B cell (primary cell): ENCODE results near the gene DNAH12. TPM values are rescaled to one million over a fixed set of nuclear protein-coding genes. Genes with fewer than 3 reads are reported as not detected.

Source experiments
- ATAC-seq: fragments of 200-7000 bp; cut with Tn5 transposase; one replicate; pipeline ENCODE4 v1.10.0; 2021; ENCODE audit warnings: low read depth, mild to moderate bottlenecking, moderate number of reproducible peaks, moderate library complexity
- CTCF ChIA-PET: fragments of 350-600 bp; sonication (Branson Sonifier 250); formaldehyde crosslinking; loops from one replicate; lab custom pipeline; 2021; ENCODE audit warnings: antibody characterized with exemption, inconsistent platforms; lab: Charles Lee
- POLR2A ChIA-PET: fragments of 350-600 bp; sonication (Branson Sonifier 250); formaldehyde crosslinking; loops from one replicate; lab custom pipeline; 2021; ENCODE audit warnings: antibody characterized with exemption; lab: Charles Lee
- DNase-seq: peaks from one replicate; pipeline ENCODE4 v3.0.0; 2013
- H2AFZ ChIP-seq: 2 replicates; pipeline ENCODE4 v1.6.1; 2012; ENCODE audit warnings: mild to moderate bottlenecking, low read depth, low read length; ENCODE audit not compliant: insufficient read depth, poor library complexity, severe bottlenecking
- H3K27ac ChIP-seq, 2 donors: 1 replicate in 1 of 2; 2 replicates in 1 of 2; pipeline ENCODE4 v1.5.1; 2012 to 2013; ENCODE audit warnings: low read length in 2 of 2, mild to moderate bottlenecking in 2 of 2, moderate library complexity in 1 of 2
- H3K27me3 ChIP-seq, 4 experiments: fragments of 200-600 bp in 1 of 4; sonication (generic) in 1 of 4; replicated peaks in 1 of 4; 1 replicate in 2 of 4; 2 replicates in 2 of 4; pipeline versions ENCODE4 v1.6.1 to v1.7.0; 2013 to 2016; ENCODE audit warnings: low read length in 3 of 4, mild to moderate bottlenecking in 2 of 4, mixed read lengths in 1 of 4, moderate library complexity in 1 of 4; ENCODE audit not compliant: insufficient read depth in 4 of 4, control insufficient read depth in 3 of 4; ENCODE audit errors: control extremely low read depth in 1 of 4
- H3K36me3 ChIP-seq, 2 experiments: replicated peaks in 1 of 2; 1 replicate in 1 of 2; 2 replicates in 1 of 2; pipeline versions ENCODE4 v1.6.1 to v1.7.1; 2013; ENCODE audit warnings: low read length in 1 of 2; ENCODE audit not compliant: insufficient read depth in 2 of 2, control insufficient read depth in 1 of 2; ENCODE audit errors: control extremely low read depth in 1 of 2, extremely low read depth in 1 of 2
- H3K4me1 ChIP-seq, 2 donors: fragments of 200-600 bp in 1 of 2; sonication (generic) in 1 of 2; 1 replicate in 1 of 2; 2 replicates in 1 of 2; pipeline versions ENCODE4 v1.5.1 to v1.6.1; 2013 to 2017; ENCODE audit warnings: low read length in 2 of 2; ENCODE audit not compliant: control insufficient read depth in 2 of 2, insufficient read depth in 2 of 2
- H3K4me2 ChIP-seq: replicated peaks from 2 replicates; pipeline ENCODE3; 2012; ENCODE audit warnings: mild to moderate bottlenecking, low read depth, low read length; ENCODE audit not compliant: poor library complexity, severe bottlenecking
- H3K4me3 ChIP-seq, 5 experiments: fragments of 200-600 bp in 1 of 5; sonication (generic) in 1 of 5; 1 replicate in 3 of 5; 2 replicates in 2 of 5; pipeline versions ENCODE4 v1.5.1 to v1.7.0; 2011 to 2016; ENCODE audit warnings: low read length in 4 of 5, mild to moderate bottlenecking in 4 of 5, low read depth in 2 of 5, control low read depth in 1 of 5, moderate library complexity in 1 of 5; ENCODE audit not compliant: insufficient read depth in 1 of 5; ENCODE audit errors: control extremely low read depth in 1 of 5, extremely low read depth in 1 of 5
- H3K79me2 ChIP-seq: fragments of 200-600 bp; sonication (generic); one replicate; pipeline ENCODE4 v1.6.0; 2016; ENCODE audit warnings: low read length; ENCODE audit not compliant: control insufficient read depth, insufficient read depth
- H3K9ac ChIP-seq: fragments of 200-600 bp; sonication (generic); 2 replicates; pipeline ENCODE4 v1.6.1; 2017; ENCODE audit warnings: mild to moderate bottlenecking, low read length, moderate library complexity
- H3K9me3 ChIP-seq, 3 donors: one replicate each; pipeline versions ENCODE4 v1.6.1 to v1.7.1; 2013; ENCODE audit warnings: low read length in 2 of 3; ENCODE audit not compliant: control insufficient read depth in 2 of 3, insufficient read depth in 1 of 3; ENCODE audit errors: control extremely low read depth in 1 of 3
- H4K20me1 ChIP-seq: 2 replicates; pipeline ENCODE4 v1.6.0; 2012; ENCODE audit warnings: mild to moderate bottlenecking, low read length; ENCODE audit not compliant: insufficient read depth, control insufficient read depth, poor library complexity, severe bottlenecking
- H3K27ac Mint-ChIP-seq: one replicate; pipeline ENCODE4 v1.8.0; 2021; ENCODE audit warnings: mixed read lengths
- H3K27me3 Mint-ChIP-seq: one replicate; pipeline ENCODE4 v1.8.0; 2021; ENCODE audit warnings: mixed read lengths
- H3K4me1 Mint-ChIP-seq: one replicate; pipeline ENCODE4 v1.8.0; 2021; ENCODE audit warnings: mixed read lengths
- H3K4me3 Mint-ChIP-seq: one replicate; pipeline ENCODE4 v1.8.0; 2021; ENCODE audit warnings: mixed read lengths
- H3K9me3 Mint-ChIP-seq: one replicate; pipeline ENCODE4 v1.8.0; 2022; ENCODE audit warnings: mixed read lengths; ENCODE audit not compliant: insufficient read depth
- CTCF ChIP-seq: fragments of 200-600 bp; IDR thresholded peaks from one replicate; pipeline ENCODE4 v1.8.0; 2022; ENCODE audit warnings: antibody characterized with exemption, mild to moderate bottlenecking
- EZH2 ChIP-seq: IDR thresholded peaks from 2 replicates; pipeline ENCODE4 v1.6.1; 2012; ENCODE audit warnings: borderline replicate concordance, low read depth, mild to moderate bottlenecking, moderate library complexity, low read length; ENCODE audit not compliant: insufficient read depth, poor library complexity, severe bottlenecking
- WGBS: methylation state at CpG from one replicate; pipeline ENCODE4 v1.1.5; 2013; ENCODE audit warnings: missing lambda C conversion rate; ENCODE audit not compliant: insufficient coverage; 5-methylcytosine and 5-hydroxymethylcytosine counted together
- intact Hi-C: fragments of 100-400 bp; cut with micrococcal nuclease; formaldehyde crosslinking; loops from one replicate; pipeline ENCODE4 v1.10.0; 2022
- polyA plus RNA-seq: library from polyadenylated mRNA; depleted of rRNA; stranded (reverse); fragments of >200 nt; gene quantifications from 2 replicates; pipeline ENCODE4 v1.2.3, GENCODE V29; 2012
- total RNA-seq, 2 donors: library from RNA; stranded (reverse); fragments of 120-200 nt in 1 of 2; gene quantifications; 1 replicate in 1 of 2; 2 replicates in 1 of 2; pipeline versions ENCODE4 v1.2.3 to v1.2.4, GENCODE V29; 2013 to 2022

The DNAH12 gene
- total and polyA plus RNA-seq, 2 donors (not counting 1 experiment from before 2014, with no cell fraction given) = 0.09 to 0.17 TPM

DNA sequence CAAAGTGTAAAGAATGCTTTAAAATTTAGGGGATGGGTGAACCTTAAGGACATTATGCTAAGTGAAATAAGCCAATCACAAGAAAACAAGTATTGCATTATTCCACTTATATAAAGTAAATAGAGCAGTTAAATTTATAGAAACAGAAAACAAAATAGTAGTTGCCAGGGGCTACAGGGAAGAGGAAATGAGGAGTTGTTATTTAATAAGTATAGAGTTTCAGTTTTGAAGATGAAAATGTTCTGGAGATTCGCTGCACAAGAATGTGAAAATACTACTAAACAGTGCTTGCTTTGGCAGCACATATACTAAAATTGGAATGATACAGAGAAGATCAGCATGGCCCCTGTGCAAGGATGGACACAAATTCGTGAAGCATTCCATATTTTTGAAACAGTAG lies 32.0 kb downstream of the DNAH12 start:
- H3K4me1 Mint-ChIP-seq = no peaks in the 10 kb centered on the region
- peaks cover 10% of the 10 kb centered on the region for H3K27me3 Mint-ChIP-seq
- H3K27me3 ChIP-seq = no peaks in the 10 kb centered on the region
- ChIA-PET POLR2A (no interaction called here), CTCF (no interaction called here)
- H3K9ac ChIP-seq = no peak overlapping the region
- no peak overlapping the region for H3K4me2 ChIP-seq
- 76% methylated on average over 2 of the region's 2 CpGs for WGBS
- no peaks in the 10 kb centered on the region for H3K9me3 ChIP-seq
- H3K4me3 ChIP-seq = no peak overlapping the region
- no peak for TF ChIP-seq CTCF
- TF ChIP-seq EZH2 = no peak
- H3K36me3 ChIP-seq = no peaks in the 10 kb centered on the region
- ATAC-seq (no peak), DNase-seq (no peak)
- H3K79me2 ChIP-seq = no peaks in the 10 kb centered on the region
- intact Hi-C loops = no loop called here
- H4K20me1 ChIP-seq = no peaks in the 10 kb centered on the region
- H2AFZ ChIP-seq = no peak overlapping the region
- no peak overlapping the region for H3K27ac Mint-ChIP-seq
- no peaks in the 10 kb centered on the region for H3K9me3 Mint-ChIP-seq
- H3K4me1 ChIP-seq = no peaks in the 10 kb centered on the region
- H3K27ac ChIP-seq = no peak overlapping the region
- no peak overlapping the region for H3K4me3 Mint-ChIP-seq

- Histone ChIP-seq H3K4me3 (no peak overlapping the region), H3K4me2 (no peak overlapping the region), H3K27me3 (no peaks in the 10 kb centered on the region), H2AFZ (no peak overlapping the region), H3K4me1 (no peaks in the 10 kb centered on the region), H3K9me3 (no peaks in the 10 kb centered on the region), H3K9ac (no peak overlapping the region), H4K20me1 (no peaks in the 10 kb centered on the region), H3K27ac (no peak overlapping the region), H3K36me3 (no peaks in the 10 kb centered on the region), H3K79me2 (no peaks in the 10 kb centered on the region)
- intact Hi-C loops = no loop called here
- DNase-seq (no peak), ATAC-seq (no peak)
- no peak for TF ChIP-seq EZH2
- TF ChIP-seq CTCF = no peak
- Mint-ChIP-seq H3K4me3 (no peak overlapping the region), H3K27ac (no peak overlapping the region), H3K4me1 (no peaks in the 10 kb centered on the region), H3K27me3 (peaks cover 11% of the 10 kb centered on the region), H3K9me3 (no peaks in the 10 kb centered on the region)
- POLR2A ChIA-PET = no interaction called here
- 86% methylated on average over 1 of the region's 1 CpG for WGBS
- CTCF ChIA-PET = no interaction called here
Measured at GRCh38 chr3:57505901-57506300, 38.2 kb downstream of the DNAH12 start.
